HG02678 (cell line): Measurements from ENCODE around the gene TICRR.
"Not testable (repeated sequence)": the region's sequence is repeated elsewhere in the genome, so short reads cannot be mapped to it uniquely, and the experiment has no call there.

Source experiments
- ATAC-seq: cut with Tn5 transposase; IDR thresholded peaks from one replicate; pipeline ENCODE4 v1.9.1; 2021; ENCODE audit warnings: mild to moderate bottlenecking, moderate library complexity; ENCODE audit not compliant: unreplicated experiment

The TICRR gene

GRCh38 chr15:89575146-89575655, at the start of gene TICRR:
Gene TICRR, plus strand, starts transcription at chr15:89575469. Its CDS starts 118 bp downstream, at chr15:89575587.
- ATAC-seq, result peak; percentile 97

GRCh38 chr15:89526181-89526580, 49.1 kb upstream of the TICRR start:
- no peak for ATAC-seq

GRCh38 chr15:89526601-89527441, 48.4 kb upstream of the TICRR start:
- ATAC-seq, result no peak

- no peak for ATAC-seq
Measured at GRCh38 chr15:89528757-89529352, 46.4 kb upstream of the TICRR start.

GRCh38 chr15:89530976-89531375, 44.3 kb upstream of the TICRR start:
- no peak for ATAC-seq

- no peak for ATAC-seq
Measured at GRCh38 chr15:89531796-89532537, 43.3 kb upstream of the TICRR start.

- no peak for ATAC-seq
Measured at GRCh38 chr15:89533861-89534544, 41.3 kb upstream of the TICRR start.

GRCh38 chr15:89539027-89539426, 36.2 kb upstream of the TICRR start:
- ATAC-seq, result no peak

GRCh38 chr15:89542369-89542768, 32.9 kb upstream of the TICRR start:
- no peak for ATAC-seq

GRCh38 chr15:89543389-89543788, 31.9 kb upstream of the TICRR start:
- no peak for ATAC-seq

GRCh38 chr15:89549138-89549537, 26.1 kb upstream of the TICRR start:
- ATAC-seq, result not testable (repeated sequence)

GRCh38 chr15:89550427-89550826, 24.8 kb upstream of the TICRR start:
- ATAC-seq, result no peak

- peak; percentile 72 for ATAC-seq
Measured at GRCh38 chr15:89551550-89551949, 23.7 kb upstream of the TICRR start.

GRCh38 chr15:89553632-89554031, 21.6 kb upstream of the TICRR start:
- no peak for ATAC-seq

- ATAC-seq, result no peak
Measured at GRCh38 chr15:89554247-89554646, 21.0 kb upstream of the TICRR start.

- no peak for ATAC-seq
Measured at GRCh38 chr15:89555768-89556167, 19.5 kb upstream of the TICRR start.

GRCh38 chr15:89556413-89557262, 18.6 kb upstream of the TICRR start:
- ATAC-seq, result no peak

- ATAC-seq, result no peak
Measured at GRCh38 chr15:89559769-89560264, 15.5 kb upstream of the TICRR start.

GRCh38 chr15:89566181-89566580, 9.1 kb upstream of the TICRR start:
- ATAC-seq, result no peak
